PC-3 (cell line): ENCODE measurements around the gene SCN1A. TPM values are rescaled to one million over a fixed set of nuclear protein-coding genes. Genes with fewer than 3 reads are reported as not detected.

Experiments
- ATAC-seq: fragments of 200-7000 bp; cut with Tn5 transposase; 2 replicates; pipeline ENCODE4 v1.9.1; 2020; ENCODE audit warnings: mild to moderate bottlenecking, moderate library complexity
- BruUV-seq: library from RNA; stranded (reverse); fragments of 400-500 nt; replicated peaks from 2 replicates; lab custom pipeline; 2021; lab: Mats Ljungman, UMichigan
- CTCF ChIA-PET: fragments of 300-600 bp; sonication (Branson Sonifier 250); formaldehyde crosslinking; loops from one replicate; lab custom pipeline; 2022; ENCODE audit warnings: antibody characterized with exemption; lab: Charles Lee
- POLR2A ChIA-PET: fragments of 300-600 bp; sonication (Branson Sonifier 250); formaldehyde crosslinking; loops from one replicate; lab custom pipeline; 2022; ENCODE audit warnings: antibody characterized with exemption; ENCODE audit not compliant: unreplicated experiment; lab: Charles Lee
- DNase-seq: peaks from one replicate; pipeline ENCODE4 v3.0.0-alpha.2; 2015
- H2AFZ ChIP-seq: fragments of 300-600 bp; sonication (generic); 2 replicates; pipeline ENCODE4 v1.6.0; 2016; ENCODE audit warnings: antibody characterized with exemption, low read length
- H3F3A ChIP-seq: fragments of 300-600 bp; sonication (generic); one replicate; pipeline ENCODE4 v1.6.0; 2017; ENCODE audit warnings: antibody characterized with exemption, low read length, control low read depth, mild to moderate bottlenecking; ENCODE audit not compliant: unreplicated experiment
- H3K27ac ChIP-seq: fragments of 300-600 bp; sonication (generic); 2 replicates; pipeline ENCODE4 v1.5.1; 2016; ENCODE audit warnings: mild to moderate bottlenecking, low read length
- H3K27me3 ChIP-seq: fragments of 300-600 bp; sonication (generic); 2 replicates; pipeline ENCODE4 v1.6.1; 2016; ENCODE audit warnings: low read length, mixed read lengths
- H3K36me3 ChIP-seq: fragments of 300-600 bp; sonication (generic); 2 replicates; pipeline ENCODE4 v1.6.1; 2016; ENCODE audit warnings: low read depth, mixed run types, low read length, mixed read lengths
- H3K4me1 ChIP-seq: fragments of 300-600 bp; sonication (generic); 2 replicates; pipeline ENCODE4 v1.5.1; 2016; ENCODE audit warnings: low read length; ENCODE audit not compliant: insufficient read depth
- H3K4me2 ChIP-seq: fragments of 300-600 bp; sonication (generic); 2 replicates; pipeline ENCODE4 v1.6.0; 2016; ENCODE audit warnings: low read length
- H3K4me3 ChIP-seq: fragments of 300-600 bp; sonication (generic); 2 replicates; pipeline ENCODE4 v1.5.1; 2016; ENCODE audit warnings: mild to moderate bottlenecking, low read length, mixed read lengths
- H3K79me2 ChIP-seq: fragments of 300-600 bp; sonication (generic); 2 replicates; pipeline ENCODE4 v1.6.1; 2017; ENCODE audit warnings: low read length, mixed read lengths
- H3K9ac ChIP-seq: fragments of 300-600 bp; sonication (generic); 2 replicates; pipeline ENCODE4 v1.6.0; 2016; ENCODE audit warnings: mild to moderate bottlenecking, low read length
- H3K9me2 ChIP-seq: fragments of 300-600 bp; sonication (generic); replicated peaks from 2 replicates; pipeline ENCODE4 v1.6.1; 2016; ENCODE audit warnings: mixed run types, low read length, mixed read lengths
- H3K9me3 ChIP-seq: fragments of 300-600 bp; sonication (generic); 2 replicates; pipeline ENCODE4 v1.6.1; 2016; ENCODE audit warnings: low read length, mixed read lengths
- H4K20me1 ChIP-seq: fragments of 300-600 bp; sonication (generic); 2 replicates; pipeline ENCODE4 v1.6.1; 2016; ENCODE audit warnings: low read length, mixed read lengths
- CTCF ChIP-seq: fragments of 300-600 bp; sonication (generic); conservative IDR thresholded peaks from 2 replicates; pipeline ENCODE4 v1.5.1; 2017; ENCODE audit warnings: antibody characterized with exemption, low read depth, mild to moderate bottlenecking, low read length
- EZH2 ChIP-seq: fragments of 300-600 bp; sonication (generic); IDR thresholded peaks from one replicate; pipeline ENCODE4 v1.6.1; 2017; ENCODE audit warnings: antibody characterized with exemption, mild to moderate bottlenecking, low read length; ENCODE audit not compliant: unreplicated experiment
- EZH2phosphoT487 ChIP-seq: fragments of 300-600 bp; sonication (generic); IDR thresholded peaks from 2 replicates; pipeline ENCODE4 v1.6.1; 2018; ENCODE audit warnings: mild to moderate bottlenecking, antibody characterized with exemption, low read length, borderline replicate concordance
- intact Hi-C: fragments of 100-400 bp; cut with micrococcal nuclease; formaldehyde crosslinking; loops from 2 replicates; pipeline ENCODE4 v1.9.0; 2023
- total RNA-seq: library from RNA; depleted of rRNA; stranded (reverse); fragments of >200 nt; gene quantifications from 2 replicates; pipeline ENCODE4 v1.2.3, GENCODE V29; 2014

SCN1A gene
- total RNA-seq, 1 experiment from 2014 or later, result 0.04 TPM

GRCh38 chr2:166060191-166060590 lies 67.6 kb downstream of the SCN1A start:
- Histone ChIP-seq H3K27ac (no peak overlapping the region), H2AFZ (no peak overlapping the region), H4K20me1 (no peaks in the 10 kb centered on the region), H3K27me3 (peaks cover 34% of the 10 kb centered on the region), H3K9me2 (no peaks in the 10 kb centered on the region), H3K36me3 (no peaks in the 10 kb centered on the region), H3K79me2 (no peaks in the 10 kb centered on the region), H3K4me3 (no peak overlapping the region), H3K4me2 (no peak overlapping the region), H3F3A (no peaks in the 10 kb centered on the region), H3K9ac (no peak overlapping the region), H3K4me1 (peaks cover 5% of the 10 kb centered on the region), H3K9me3 (no peaks in the 10 kb centered on the region)
- ChIA-PET POLR2A (no interaction called here), CTCF (interaction anchor here (0.5 kb wide), 1 partner anchor 88 kb away, joined by 3 read pairs; no protein-coding TSS in a partner anchor)
- TF ChIP-seq EZH2phosphoT487 (no peak), CTCF (no peak), EZH2 (no peak)
- no TSS peak for BruUV-seq
- intact Hi-C loops, result no loop called here
- ATAC-seq (no peak), DNase-seq (no peak)

DNA sequence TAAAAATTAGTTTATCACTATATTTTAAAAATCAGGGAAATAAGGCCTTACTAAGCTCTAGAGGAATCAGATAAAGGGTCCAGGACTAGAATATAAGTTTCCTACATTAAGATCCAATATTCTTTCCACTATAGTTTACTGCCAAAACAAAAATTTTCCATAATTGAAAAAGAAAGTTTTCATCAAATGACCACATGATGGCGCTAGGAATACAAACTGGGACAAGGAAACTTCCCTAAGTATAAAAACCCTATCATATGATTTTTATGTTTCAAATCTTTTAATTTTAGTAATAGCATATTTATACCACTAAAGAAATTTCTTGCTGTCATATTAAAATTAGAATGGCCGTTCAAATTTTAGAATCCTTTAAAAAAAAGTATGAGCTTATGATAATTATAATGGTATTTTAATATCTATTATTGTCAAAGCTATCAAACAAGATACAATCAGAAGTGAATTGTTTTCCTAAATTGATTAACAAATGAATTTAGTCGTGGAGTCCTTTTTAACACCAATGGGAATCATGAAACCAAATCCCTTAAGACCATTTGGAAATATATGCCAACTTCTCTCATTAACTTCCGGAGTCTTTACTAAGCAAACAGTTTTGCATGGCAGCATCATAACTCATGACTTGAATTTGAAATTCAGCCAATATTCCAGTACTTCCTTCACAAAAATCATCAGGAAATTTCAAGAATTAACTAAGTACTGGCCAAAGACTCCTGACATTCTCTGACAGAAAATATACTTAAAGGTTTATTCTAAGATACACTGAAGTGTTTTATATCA lies 70.3 kb downstream of the SCN1A start:
- Histone ChIP-seq H3K9ac (no peak overlapping the region), H3K4me1 (peaks cover 5% of the 10 kb centered on the region), H3K4me2 (no peak overlapping the region), H3K27me3 (peaks cover 39% of the 10 kb centered on the region), H3K9me3 (no peaks in the 10 kb centered on the region), H3K27ac (no peak overlapping the region), H3K4me3 (no peak overlapping the region), H3K36me3 (no peaks in the 10 kb centered on the region), H3K9me2 (no peaks in the 10 kb centered on the region), H3F3A (no peaks in the 10 kb centered on the region), H4K20me1 (no peaks in the 10 kb centered on the region), H3K79me2 (no peaks in the 10 kb centered on the region), H2AFZ (no peak overlapping the region)
- ChIA-PET CTCF (interaction anchor here (0.6 to 1.1 kb wide), 2 partner anchors 17 to 70 kb away, joined by 4 to 8 read pairs; partner anchors contain the start of gene SCN1A), POLR2A (interaction anchor here (0.6 kb wide), 1 partner anchor 853 kb away, joined by 4 read pairs; no protein-coding TSS in a partner anchor)
- peak; percentile 68 for DNase-seq
- intact Hi-C loops, result loop anchor here (1.0 to 10.0 kb wide), 4 partner anchors 71 to 457 kb away; partner anchors contain the start of gene SCN1A
- no TSS peak for BruUV-seq
- no peak for ATAC-seq
- peak; percentile 94 for TF ChIP-seq CTCF
- TF ChIP-seq EZH2phosphoT487, result no peak
